BE2C (cell line): ENCODE results near the gene EIF2A.

Source experiments
- DNase-seq: peaks from one replicate; pipeline ENCODE4 v3.0.0-alpha.2; 2020
- H3K27me3 ChIP-seq: fragments of 250-450 bp; sonication (Bioruptor Pico); 2 replicates; pipeline ENCODE4 v1.5.1; 2020; ENCODE audit warnings: mild to moderate bottlenecking
- H3K36me3 ChIP-seq: fragments of 250-450 bp; sonication (Bioruptor Pico); 2 replicates; pipeline ENCODE4 v1.5.1; 2020; ENCODE audit warnings: mild to moderate bottlenecking
- H3K4me1 ChIP-seq: fragments of 250-450 bp; sonication (Bioruptor Pico); 2 replicates; pipeline ENCODE4 v1.5.1; 2020
- H3K4me3 ChIP-seq: 2 replicates; pipeline ENCODE4 v1.5.1; 2011; ENCODE audit warnings: low read depth, low read length
- H3K9me3 ChIP-seq: fragments of 250-450 bp; sonication (Bioruptor Pico); 2 replicates; pipeline ENCODE4 v1.5.1; 2020
- TF ChIP-seq, protein P1 (sequence below): IDR thresholded peaks from 2 replicates; pipeline ENCODE4 v1.5.1; 2012; ENCODE audit warnings: mild to moderate bottlenecking, low read depth, low read length

EIF2A gene

DNA sequence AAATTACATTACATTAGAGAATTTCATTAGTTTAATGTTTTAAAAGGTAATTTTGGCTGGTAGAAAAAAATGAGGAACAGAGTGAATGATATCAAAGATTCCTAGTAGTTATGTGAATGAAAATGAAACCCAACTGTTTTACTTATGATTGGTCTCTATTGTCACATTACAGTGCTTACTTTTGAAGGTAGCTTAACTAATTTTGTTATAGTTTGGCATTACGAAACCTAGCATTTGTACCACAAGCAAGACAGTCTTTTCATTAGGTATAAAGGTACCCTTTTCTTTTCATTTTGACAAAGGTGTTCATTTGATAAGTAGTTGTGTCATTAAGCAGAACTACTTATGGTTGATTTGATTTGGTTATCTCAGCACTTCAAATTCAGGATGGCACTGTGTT, 63.4 kb downstream of the EIF2A start:
- TF ChIP-seq, protein P1, sequence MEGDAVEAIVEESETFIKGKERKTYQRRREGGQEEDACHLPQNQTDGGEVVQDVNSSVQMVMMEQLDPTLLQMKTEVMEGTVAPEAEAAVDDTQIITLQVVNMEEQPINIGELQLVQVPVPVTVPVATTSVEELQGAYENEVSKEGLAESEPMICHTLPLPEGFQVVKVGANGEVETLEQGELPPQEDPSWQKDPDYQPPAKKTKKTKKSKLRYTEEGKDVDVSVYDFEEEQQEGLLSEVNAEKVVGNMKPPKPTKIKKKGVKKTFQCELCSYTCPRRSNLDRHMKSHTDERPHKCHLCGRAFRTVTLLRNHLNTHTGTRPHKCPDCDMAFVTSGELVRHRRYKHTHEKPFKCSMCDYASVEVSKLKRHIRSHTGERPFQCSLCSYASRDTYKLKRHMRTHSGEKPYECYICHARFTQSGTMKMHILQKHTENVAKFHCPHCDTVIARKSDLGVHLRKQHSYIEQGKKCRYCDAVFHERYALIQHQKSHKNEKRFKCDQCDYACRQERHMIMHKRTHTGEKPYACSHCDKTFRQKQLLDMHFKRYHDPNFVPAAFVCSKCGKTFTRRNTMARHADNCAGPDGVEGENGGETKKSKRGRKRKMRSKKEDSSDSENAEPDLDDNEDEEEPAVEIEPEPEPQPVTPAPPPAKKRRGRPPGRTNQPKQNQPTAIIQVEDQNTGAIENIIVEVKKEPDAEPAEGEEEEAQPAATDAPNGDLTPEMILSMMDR: no peak
- no peak overlapping the region for H3K4me3 ChIP-seq
- no peaks in the 10 kb centered on the region for H3K27me3 ChIP-seq
- H3K36me3 ChIP-seq: peaks cover 14% of the 10 kb centered on the region
- no peaks in the 10 kb centered on the region for H3K9me3 ChIP-seq
- no peak for DNase-seq
- peaks cover 9% of the 10 kb centered on the region; the same call in 1 of the 2 replicates for H3K4me1 ChIP-seq

DNA sequence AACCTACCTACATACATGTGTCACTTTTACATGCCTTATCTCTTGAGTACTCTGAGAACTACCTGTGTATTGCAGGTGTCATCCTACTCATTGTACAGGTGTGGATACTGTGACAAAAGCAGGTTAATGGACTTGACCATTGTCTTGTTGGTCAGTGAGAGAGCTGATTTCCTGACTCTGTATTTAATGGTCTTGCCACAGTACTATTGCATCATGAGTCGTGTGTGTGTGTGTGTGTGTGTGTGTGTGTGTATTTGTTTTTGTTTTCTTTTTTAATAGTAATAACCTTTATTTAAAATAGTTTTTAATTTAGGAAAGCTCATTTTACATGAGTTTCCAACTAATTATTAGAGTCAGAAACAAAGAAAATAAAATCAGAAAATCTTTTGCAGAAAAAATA, 64.2 kb downstream of the EIF2A start:
- H3K9me3 ChIP-seq: no peaks in the 10 kb centered on the region
- no peak overlapping the region for H3K4me3 ChIP-seq
- DNase-seq: no peak
- H3K27me3 ChIP-seq: no peaks in the 10 kb centered on the region
- H3K4me1 ChIP-seq: peaks cover 9% of the 10 kb centered on the region; the same call in 1 of the 2 replicates
- peaks cover 17% of the 10 kb centered on the region for H3K36me3 ChIP-seq
- TF ChIP-seq, protein P1: no peak

GRCh38 chr3:150611666-150612065, 65.1 kb downstream of the EIF2A start:
- Histone ChIP-seq H3K36me3 (peaks cover 11% of the 10 kb centered on the region), H3K27me3 (no peaks in the 10 kb centered on the region), H3K9me3 (no peaks in the 10 kb centered on the region), H3K4me3 (no peak overlapping the region), H3K4me1 (peaks cover 9% of the 10 kb centered on the region; the same call in 1 of the 2 replicates)
- DNase-seq: no peak
- TF ChIP-seq, protein P1: no peak

- peaks cover 11% of the 10 kb centered on the region for H3K36me3 ChIP-seq
- no peak for DNase-seq
- no peaks in the 10 kb centered on the region for H3K9me3 ChIP-seq
- TF ChIP-seq, protein P1: no peak
- peaks cover 9% of the 10 kb centered on the region; the same call in 1 of the 2 replicates for H3K4me1 ChIP-seq
- H3K27me3 ChIP-seq: no peaks in the 10 kb centered on the region
- no peak overlapping the region for H3K4me3 ChIP-seq
Measured at GRCh38 chr3:150612494-150612893, 65.9 kb downstream of the EIF2A start.

- TF ChIP-seq, protein P1: no peak
- peaks cover 11% of the 10 kb centered on the region for H3K36me3 ChIP-seq
- H3K27me3 ChIP-seq: no peaks in the 10 kb centered on the region
Measured at GRCh38 chr3:150613034-150613433, 66.4 kb downstream of the EIF2A start.

DNA sequence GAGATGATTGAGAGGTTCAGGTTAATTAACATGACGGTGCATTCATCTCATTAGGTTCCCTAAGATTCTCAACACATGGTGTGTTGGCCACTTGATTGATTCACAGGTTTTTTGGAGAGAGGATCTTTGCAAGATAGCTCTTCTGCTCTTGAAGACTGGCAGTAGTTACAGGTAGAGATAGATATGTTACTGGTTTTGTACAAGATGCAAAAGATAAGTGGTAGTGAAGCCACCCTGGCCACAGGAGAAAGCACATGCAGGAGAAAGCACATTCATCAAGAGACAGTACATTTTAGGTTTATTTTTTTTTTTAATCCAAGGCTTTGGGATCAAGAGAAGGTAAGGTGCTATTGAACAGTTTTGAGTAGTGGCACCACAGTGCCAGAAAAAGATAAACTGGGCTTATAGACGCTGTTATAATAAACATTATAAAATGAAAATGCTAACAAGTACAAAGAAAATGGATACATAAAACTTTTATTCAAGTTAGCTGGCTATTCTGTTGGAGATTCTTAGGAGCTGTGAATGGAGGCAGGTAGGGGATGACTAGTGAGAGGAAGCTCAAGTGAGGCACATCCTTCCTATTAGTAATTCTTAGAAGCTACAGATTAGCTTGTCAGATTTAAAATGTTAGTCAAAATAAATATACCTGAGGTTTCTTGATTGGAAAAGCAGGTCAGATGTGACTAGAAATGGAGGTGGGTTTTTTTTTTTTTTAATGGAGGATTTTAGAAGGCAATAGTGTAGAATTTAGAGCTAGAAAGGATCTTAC, 67.3 kb downstream of the EIF2A start:
- no peak for DNase-seq
- TF ChIP-seq, protein P1: no peak
- Histone ChIP-seq H3K27me3 (no peaks in the 10 kb centered on the region), H3K4me1 (peaks cover 9% of the 10 kb centered on the region; the same call in 1 of the 2 replicates), H3K9me3 (no peaks in the 10 kb centered on the region), H3K4me3 (no peak overlapping the region), H3K36me3 (peaks cover 15% of the 10 kb centered on the region)

More at GRCh38 chr3:150613034-150613433, 66.4 kb downstream of the EIF2A start:
- DNase-seq: no peak
- Histone ChIP-seq H3K4me1 (peaks cover 9% of the 10 kb centered on the region; the same call in 1 of the 2 replicates), H3K9me3 (no peaks in the 10 kb centered on the region), H3K4me3 (no peak overlapping the region)
